GM21390 (cell line): ENCODE measurements around the gene DNER.

Experiments
- ATAC-seq: cut with Tn5 transposase; IDR thresholded peaks from one replicate; pipeline ENCODE4 v1.9.1; 2021; ENCODE audit not compliant: unreplicated experiment

DNER gene

DNA sequence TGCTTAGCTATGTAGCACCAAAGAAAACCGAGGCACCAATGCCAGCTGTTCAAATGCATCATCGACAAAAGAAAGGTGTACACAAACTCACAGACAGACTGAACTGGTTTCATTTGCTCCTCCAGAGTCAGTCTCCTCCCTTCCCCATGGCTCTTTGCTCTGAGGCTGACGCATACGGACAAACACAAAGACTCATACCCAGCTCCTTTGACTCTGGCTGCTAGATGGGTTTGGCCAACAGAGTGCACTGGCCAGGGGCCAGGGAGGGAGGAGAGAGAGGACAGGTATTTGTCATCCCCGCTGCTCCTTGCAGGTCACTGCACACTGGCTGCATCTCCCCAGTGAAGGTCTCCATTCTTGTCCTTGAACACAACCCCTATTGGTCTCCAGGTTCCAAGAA, 40.7 kb downstream of the DNER start:
- no peak for ATAC-seq

DNA sequence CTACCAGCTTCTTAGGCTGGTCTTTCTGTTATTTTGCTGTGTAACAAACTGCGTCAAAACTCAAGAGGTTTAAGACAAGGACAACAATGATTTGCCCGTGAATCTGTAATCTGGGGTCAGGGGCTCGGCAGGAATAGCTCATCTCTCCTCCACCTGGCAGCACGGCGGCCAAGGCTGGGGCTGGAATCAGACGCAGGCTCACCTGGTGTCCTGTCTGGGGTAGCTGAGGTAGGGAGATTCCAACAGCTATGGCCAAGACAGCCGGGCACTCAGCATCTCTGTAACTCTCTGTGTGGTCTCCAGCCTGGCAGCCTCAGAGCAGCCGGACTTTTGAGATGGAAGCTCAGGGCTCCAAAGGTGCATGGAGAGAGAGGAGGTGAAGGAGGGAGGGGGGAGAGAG, 42.3 kb downstream of the DNER start:
- ATAC-seq: no peak

- ATAC-seq: no peak
These were observed 44.5 kb downstream of the DNER start for GRCh38 chr2:229669841-229670240.

- no peak for ATAC-seq
These were observed 47.5 kb downstream of the DNER start for GRCh38 chr2:229666811-229667210.

DNA sequence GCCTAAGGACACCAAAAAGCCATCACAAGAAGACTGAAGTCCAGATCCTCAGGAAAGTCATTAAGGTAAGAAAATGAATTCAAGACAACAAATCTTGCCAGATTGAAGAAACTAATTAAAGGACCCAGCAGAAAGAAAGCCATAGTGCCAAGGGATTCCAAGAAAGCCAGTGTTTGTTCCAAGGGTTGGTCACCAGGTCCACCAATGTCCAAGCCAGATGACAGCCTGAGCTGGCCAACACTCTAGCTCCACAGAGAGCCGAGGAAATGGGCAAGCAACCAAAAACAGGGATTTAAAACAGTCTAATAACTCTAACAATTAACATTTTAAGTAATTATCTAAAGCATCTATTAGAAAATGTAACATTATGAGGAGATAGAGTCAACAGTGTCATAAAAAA, 49.2 kb downstream of the DNER start:
- ATAC-seq: no peak

GRCh38 chr2:229661478-229661877, 52.9 kb downstream of the DNER start:
- no peak for ATAC-seq

DNA sequence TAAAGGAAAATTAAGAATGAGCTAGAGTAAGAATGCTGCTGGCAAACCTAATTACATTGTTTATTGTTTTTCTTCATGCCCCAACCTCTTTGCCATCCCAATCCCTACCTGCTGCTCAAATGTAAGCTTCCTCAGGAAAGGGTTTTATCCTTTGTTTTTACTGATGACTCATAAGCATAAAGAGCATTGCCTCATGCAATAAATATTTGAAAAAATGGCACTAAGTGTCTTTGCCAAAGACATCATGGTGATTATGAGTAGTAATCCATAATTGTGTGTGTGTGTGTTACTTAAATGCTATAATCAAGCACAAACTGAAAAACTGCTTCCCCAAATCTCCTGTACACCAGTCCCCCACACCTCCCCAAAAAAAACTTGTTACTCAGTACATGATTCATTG, 53.4 kb downstream of the DNER start:
- ATAC-seq: no peak

DNA sequence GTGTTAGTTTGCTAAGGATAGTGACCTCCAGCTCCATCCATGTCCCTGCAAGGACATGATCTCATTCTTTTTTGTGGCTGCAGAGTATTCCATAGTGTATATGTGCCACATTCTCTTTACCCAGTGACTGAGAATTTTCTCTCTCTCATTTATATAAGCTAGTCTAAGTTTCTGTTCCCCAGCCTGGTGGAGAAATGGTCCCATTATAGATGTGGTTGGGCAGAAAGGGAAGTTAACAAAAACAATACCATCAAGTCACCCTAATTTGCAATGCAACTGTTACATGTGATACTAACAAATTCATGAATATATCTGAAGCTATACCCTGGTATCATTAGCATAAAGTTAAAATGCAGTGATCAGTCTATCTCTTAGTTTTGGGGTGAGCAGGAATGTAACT, 54.0 kb downstream of the DNER start:
- ATAC-seq: no peak

DNA sequence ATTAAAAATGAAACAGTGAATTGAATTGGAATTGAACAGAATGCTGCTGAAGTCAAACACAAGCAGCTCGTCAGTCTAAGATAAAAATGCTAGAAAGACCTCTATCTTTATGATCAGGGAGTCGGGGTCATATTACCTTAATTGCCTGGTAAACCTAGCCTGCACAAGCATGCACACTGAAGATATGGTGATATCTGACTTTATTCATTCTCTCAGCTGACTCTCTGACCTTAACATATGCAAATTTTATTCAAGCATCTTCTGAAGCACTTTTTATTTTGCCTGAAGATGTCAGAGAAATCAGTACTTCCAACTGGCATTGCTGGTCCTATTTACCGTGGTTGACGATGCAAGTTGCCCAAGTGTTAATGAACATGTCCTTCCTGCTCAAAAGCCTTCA, 56.4 kb downstream of the DNER start:
- no peak for ATAC-seq

DNA sequence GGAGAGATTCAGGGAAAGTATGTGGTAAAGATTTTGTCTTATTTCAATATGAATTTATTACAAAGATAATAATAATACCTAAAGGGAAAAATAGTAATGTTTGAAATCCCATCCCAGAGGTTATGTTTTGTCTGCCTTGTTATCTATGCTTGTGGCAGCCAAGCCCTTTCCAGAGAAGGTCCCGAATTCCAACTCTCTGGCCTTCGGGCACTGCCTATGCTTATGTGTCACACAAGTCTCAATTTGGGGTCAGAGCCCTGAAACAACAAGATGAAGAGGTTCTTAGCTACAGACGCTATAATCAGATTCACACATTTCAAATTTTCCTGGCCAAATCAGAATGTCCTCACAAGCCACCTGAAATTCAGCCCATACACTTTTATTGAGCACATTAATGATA, 59.9 kb downstream of the DNER start:
- no peak for ATAC-seq

- ATAC-seq: no peak
These were observed 60.8 kb downstream of the DNER start for GRCh38 chr2:229653531-229653930.

DNA sequence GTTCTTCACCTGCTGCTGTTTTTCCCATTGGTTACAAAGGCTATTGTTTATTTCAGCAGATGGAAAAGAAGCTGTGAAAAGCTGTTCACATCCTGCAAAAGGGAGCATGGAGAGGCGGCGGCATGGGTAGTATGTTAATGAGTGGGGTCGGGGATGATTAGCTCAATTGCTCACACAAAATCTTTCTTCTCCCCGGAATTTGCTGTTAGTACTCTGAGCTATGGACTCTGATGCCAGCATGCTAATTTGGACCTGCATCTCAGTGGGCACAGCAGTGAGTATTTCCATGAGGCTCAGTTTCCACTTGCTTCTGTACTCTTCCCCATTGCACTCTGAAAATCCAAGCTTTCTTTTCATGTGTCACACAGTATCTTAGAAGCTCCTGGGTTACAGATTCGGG, 61.6 kb downstream of the DNER start:
- ATAC-seq: no peak

- ATAC-seq: no peak
These were observed 63.5 kb downstream of the DNER start for GRCh38 chr2:229650901-229651300.

DNA sequence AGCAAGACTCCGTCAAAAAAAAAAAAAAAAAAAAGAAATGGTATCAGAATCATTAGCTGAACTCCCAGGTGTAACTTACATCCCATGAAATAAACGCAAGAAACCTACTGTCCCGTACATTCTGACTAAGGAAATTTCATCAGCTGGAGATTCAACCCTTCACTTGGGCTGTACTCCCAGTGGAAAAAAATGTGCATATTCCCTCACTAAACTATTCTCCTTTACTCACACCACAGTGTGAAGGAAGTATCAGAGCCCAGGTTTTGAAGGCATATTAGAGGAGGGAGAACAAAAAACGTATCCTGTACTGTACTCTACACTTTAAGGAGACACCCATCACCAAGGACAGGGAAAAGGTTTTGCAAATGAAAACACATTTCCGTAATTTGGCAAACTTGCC, 64.3 kb downstream of the DNER start:
- no peak for ATAC-seq

DNA sequence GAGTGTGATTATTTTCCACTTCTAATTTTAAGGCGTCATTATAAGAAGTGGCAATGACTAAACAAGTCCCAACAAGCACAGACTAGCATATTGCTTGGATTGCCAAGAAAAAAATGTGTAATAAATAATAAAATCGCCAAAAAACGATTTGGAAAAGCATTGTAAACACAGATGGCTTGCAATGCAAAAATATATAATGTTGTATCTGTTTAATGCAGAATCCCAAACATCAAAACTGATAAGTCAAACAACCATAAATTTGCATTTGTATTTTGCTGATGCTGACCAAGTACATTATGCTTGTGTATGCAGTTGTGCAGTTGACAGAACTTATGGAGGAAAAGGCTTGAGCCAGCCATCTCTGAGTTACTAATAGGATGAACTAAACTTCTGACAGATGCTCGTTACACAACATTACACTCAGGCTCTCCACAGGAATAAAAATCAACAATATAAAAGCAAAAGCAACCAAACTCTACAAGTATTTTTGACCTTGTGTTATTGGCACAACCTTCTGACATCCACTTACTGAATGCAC, 68.1 kb downstream of the DNER start:
- ATAC-seq: no peak

- ATAC-seq: no peak
These were observed 72.0 kb downstream of the DNER start for GRCh38 chr2:229642371-229642770.

GRCh38 chr2:229641676-229642075, 72.7 kb downstream of the DNER start:
- ATAC-seq: no peak

GRCh38 chr2:229640636-229641035, 73.7 kb downstream of the DNER start:
- ATAC-seq: no peak

DNA sequence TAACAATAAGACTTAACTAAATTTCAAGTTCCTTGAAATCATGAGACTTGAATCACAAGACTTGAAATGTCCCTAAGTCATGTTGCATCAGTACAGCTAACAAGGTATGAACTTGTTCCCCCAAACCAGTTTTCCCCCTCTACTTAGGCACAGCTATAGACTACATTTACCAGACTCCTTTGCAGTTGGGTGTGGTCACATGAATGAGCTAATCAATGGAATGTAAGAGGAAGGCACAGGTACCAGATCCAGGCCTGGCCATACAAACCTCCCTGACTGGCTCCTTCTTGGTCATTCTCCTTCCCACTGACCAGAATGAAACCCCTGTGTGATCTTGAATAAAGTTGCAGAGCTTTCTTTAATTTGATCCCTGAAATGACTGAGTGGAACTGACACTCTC, 77.8 kb downstream of the DNER start:
- no peak for ATAC-seq

DNA sequence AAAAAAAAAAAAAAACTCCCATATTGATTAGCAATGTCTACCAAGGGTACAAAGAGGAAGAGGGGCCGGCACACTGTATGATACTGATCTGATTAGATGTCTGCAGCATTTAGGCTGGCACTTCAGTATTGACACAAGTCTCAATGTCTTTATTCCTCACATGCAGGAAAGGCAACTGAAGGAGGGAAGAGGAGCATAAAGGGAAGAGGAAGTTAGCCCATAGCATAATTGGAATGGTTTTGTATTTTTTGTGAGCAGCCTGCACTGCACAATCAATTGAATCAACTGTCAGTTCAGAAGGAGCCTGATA, 79.0 kb downstream of the DNER start:
- no peak for ATAC-seq

- no peak for ATAC-seq
These were observed 79.6 kb downstream of the DNER start for GRCh38 chr2:229634601-229635370.

DNA sequence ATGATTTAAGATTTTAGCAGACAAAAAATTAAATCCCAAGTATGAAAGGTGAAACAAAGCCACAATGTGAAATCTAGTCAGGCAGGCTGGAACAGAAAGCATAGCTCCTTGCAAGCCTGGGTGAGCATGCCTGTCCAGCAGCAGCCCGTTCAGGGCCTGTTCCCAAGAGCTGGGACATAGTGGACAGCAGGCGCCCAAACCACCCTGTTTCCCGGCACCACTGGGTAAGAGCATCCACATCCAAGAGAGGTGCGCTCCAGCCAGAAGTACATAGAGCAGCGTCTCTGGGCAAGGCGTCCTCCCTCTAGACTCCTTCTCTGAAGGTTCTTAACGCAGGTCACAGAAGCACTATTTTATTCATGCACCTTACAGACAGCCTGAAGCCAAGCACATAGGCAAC, 80.8 kb downstream of the DNER start:
- no peak for ATAC-seq

- ATAC-seq: no peak
These were observed 85.3 kb downstream of the DNER start for GRCh38 chr2:229629039-229629438.
